Neural cell (in vitro differentiated cells): Measurements from ENCODE around the gene PCGF1. TPM values are rescaled to one million over a fixed set of nuclear protein-coding genes. Genes with fewer than 3 reads are reported as not detected.
A peak's percentile ranks its signal among the peaks of the same experiment; 100 is the strongest.

Source experiments
- H2AFZ ChIP-seq: fragments of 200-600, 300-800 bp; sonication (generic), shearing (Covaris generic); 2 replicates; pipeline ENCODE4 v1.6.0; 2014; ENCODE audit warnings: low read depth, mild to moderate bottlenecking, antibody characterized with exemption, low read length, moderate library complexity
- H3F3A ChIP-seq: fragments of 200-600 bp; shearing (Covaris generic); 2 replicates; pipeline ENCODE4 v1.6.1; 2016; ENCODE audit warnings: mild to moderate bottlenecking, moderate library complexity, mixed read lengths, antibody characterized with exemption, low read length; ENCODE audit not compliant: insufficient read depth, poor library complexity, severe bottlenecking
- H3K27ac ChIP-seq: fragments of 200-600, 300-800 bp; sonication (generic), shearing (Covaris generic); 2 replicates; pipeline ENCODE4 v1.5.1; 2014; ENCODE audit warnings: mild to moderate bottlenecking, low read length, moderate library complexity
- H3K27me3 ChIP-seq: fragments of 300-800, 200-600 bp; sonication (generic), shearing (Covaris generic); 2 replicates; pipeline ENCODE4 v1.6.0; 2014; ENCODE audit warnings: mild to moderate bottlenecking, low read depth, low read length, moderate library complexity; ENCODE audit not compliant: insufficient read depth
- H3K36me3 ChIP-seq: fragments of 300-800, 200-600 bp; sonication (generic), shearing (Covaris generic); 2 replicates; pipeline ENCODE4 v1.5.1; 2014; ENCODE audit warnings: mild to moderate bottlenecking, antibody characterized with exemption, low read length, moderate library complexity; ENCODE audit not compliant: insufficient read depth
- H3K4me2 ChIP-seq: fragments of 300-800, 200-600 bp; sonication (generic), shearing (Covaris generic); 2 replicates; pipeline ENCODE4 v1.6.0; 2014; ENCODE audit warnings: mild to moderate bottlenecking, low read length
- H3K4me3 ChIP-seq: fragments of 300-800, 200-600 bp; sonication (generic), shearing (Covaris generic); 2 replicates; pipeline ENCODE4 v1.5.1; 2014; ENCODE audit warnings: mild to moderate bottlenecking, low read length, moderate library complexity
- H3K79me2 ChIP-seq: fragments of 200-600 bp; shearing (Covaris generic); replicated peaks from 2 replicates; pipeline ENCODE4 v1.6.0; 2014; ENCODE audit warnings: mild to moderate bottlenecking, low read length, moderate library complexity; ENCODE audit not compliant: insufficient read depth
- H3K9ac ChIP-seq: fragments of 300-800, 200-600 bp; sonication (generic), shearing (Covaris generic); 2 replicates; pipeline ENCODE4 v1.6.1; 2016; ENCODE audit warnings: mild to moderate bottlenecking, low read length, mixed read lengths
- H3K9me2 ChIP-seq: fragments of 200-600 bp; shearing (Covaris generic); 2 replicates; pipeline ENCODE4 v1.6.1; 2016; ENCODE audit warnings: mild to moderate bottlenecking, low read length, mixed read lengths; ENCODE audit not compliant: insufficient read depth
- H3K9me3 ChIP-seq: fragments of 200-600, 300-800 bp; sonication (generic), shearing (Covaris generic); 2 replicates; pipeline ENCODE4 v1.6.1; 2016; ENCODE audit warnings: mild to moderate bottlenecking, mixed run types, low read length, moderate library complexity, mixed read lengths
- H4K20me1 ChIP-seq: fragments of 200-600 bp; shearing (Covaris generic); 2 replicates; pipeline ENCODE4 v1.6.1; 2016; ENCODE audit warnings: mild to moderate bottlenecking, mixed run types; ENCODE audit not compliant: insufficient read depth
- EP300 ChIP-seq: fragments of 450-650 bp; conservative IDR thresholded peaks from 2 replicates; pipeline ENCODE4 v1.6.1; 2014; ENCODE audit warnings: antibody characterized with exemption, mild to moderate bottlenecking, moderate library complexity; ENCODE audit not compliant: poor library complexity, severe bottlenecking
- EZH2 ChIP-seq: fragments of 200-600, 300-800 bp; shearing (Covaris generic), sonication (generic); IDR thresholded peaks from 2 replicates; pipeline ENCODE4 v1.6.1; 2014; ENCODE audit warnings: antibody characterized with exemption, low read length, borderline replicate concordance, mild to moderate bottlenecking; ENCODE audit not compliant: insufficient read depth, poor library complexity, severe bottlenecking
- MXI1 ChIP-seq: fragments of 450-650 bp; conservative IDR thresholded peaks from 2 replicates; pipeline ENCODE4 v1.6.1; 2014; ENCODE audit warnings: antibody characterized with exemption, mild to moderate bottlenecking; ENCODE audit not compliant: poor library complexity, severe bottlenecking
- POLR2AphosphoS5 ChIP-seq: IDR thresholded peaks from 2 replicates; pipeline ENCODE4 v1.6.1; 2012
- RAD21 ChIP-seq: fragments of 450-650 bp; conservative IDR thresholded peaks from 2 replicates; pipeline ENCODE4 v1.6.1; 2014; ENCODE audit warnings: antibody characterized with exemption, mild to moderate bottlenecking, moderate library complexity
- SMC3 ChIP-seq: fragments of 450-650 bp; conservative IDR thresholded peaks from 2 replicates; pipeline ENCODE4 v1.6.1; 2014; ENCODE audit warnings: antibody characterized with exemption, mild to moderate bottlenecking, moderate library complexity; ENCODE audit not compliant: poor library complexity
- TAF1 ChIP-seq: IDR thresholded peaks from 2 replicates; pipeline ENCODE4 v1.6.1; 2012; ENCODE audit warnings: low read depth
- polyA plus RNA-seq: library from polyadenylated mRNA; depleted of rRNA; stranded (reverse); fragments of >200 nt; gene quantifications from 2 replicates; pipeline ENCODE4 v1.2.3, GENCODE V29; 2014
- TF ChIP-seq, protein P1 (sequence below): fragments of 450-650 bp; IDR thresholded peaks from 2 replicates; pipeline ENCODE4 v1.5.1; 2014; ENCODE audit warnings: antibody characterized with exemption, mild to moderate bottlenecking, moderate library complexity; ENCODE audit not compliant: poor library complexity, severe bottlenecking
- TF ChIP-seq, protein P2 (sequence below): IDR thresholded peaks from 2 replicates; pipeline ENCODE4 v1.6.1; 2012; ENCODE audit warnings: borderline replicate concordance

PCGF1 gene
- polyA plus RNA-seq, 1 donor from 2014 or later = 30.2 TPM

DNA sequence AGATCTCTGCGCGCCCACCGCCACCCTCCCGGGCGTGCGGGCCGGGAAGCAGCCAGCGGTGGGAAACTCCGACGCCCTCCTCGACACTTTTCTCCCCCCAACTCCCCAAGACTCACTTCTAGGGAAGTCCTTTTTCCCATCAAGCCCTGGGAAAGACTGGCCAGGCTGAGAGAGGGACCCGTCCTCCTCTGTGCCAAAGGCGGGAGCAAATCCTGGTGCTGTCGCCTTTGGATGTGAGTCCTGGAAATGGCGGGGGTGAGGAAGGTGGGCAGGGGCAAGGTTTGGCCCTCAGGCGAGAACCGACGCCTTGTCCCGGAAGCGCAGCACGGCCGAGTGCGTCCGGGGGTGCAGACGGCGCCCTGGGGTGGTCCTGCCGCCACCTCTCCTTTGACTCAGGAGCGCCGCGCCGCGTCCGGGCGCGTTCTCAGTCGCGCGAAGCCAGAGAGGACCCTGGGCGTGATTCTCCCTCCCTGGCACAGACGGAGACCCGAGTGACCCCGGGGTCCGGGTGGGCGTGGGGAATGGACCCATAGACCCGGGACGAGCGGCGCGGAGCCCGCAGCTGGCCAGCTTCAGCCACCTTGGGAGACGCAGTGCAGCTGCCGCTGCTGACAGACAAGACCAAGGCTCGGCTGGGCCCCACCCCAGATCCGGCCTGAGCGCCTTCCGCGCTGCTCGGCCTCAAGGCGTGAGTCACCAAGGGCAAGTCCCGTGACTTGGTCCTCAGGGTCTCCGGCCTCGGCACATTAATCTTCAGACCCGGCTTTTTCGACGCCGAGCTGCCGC, 4.6 kb downstream of the PCGF1 start:
- Histone ChIP-seq H3K79me2 (peaks cover 6% of the 10 kb centered on the region), H3K9me3 (no peaks in the 10 kb centered on the region), H4K20me1 (no peaks in the 10 kb centered on the region), H3F3A (no peaks in the 10 kb centered on the region), H3K9me2 (no peaks in the 10 kb centered on the region), H3K4me2 (no peak overlapping the region), H3K9ac (no peak overlapping the region), H2AFZ (no peak overlapping the region), H3K4me3 (peak overlapping the region; percentile 30), H3K27me3 (peaks cover 80% of the 10 kb centered on the region), H3K27ac (no peak overlapping the region), H3K36me3 (peaks cover 7% of the 10 kb centered on the region)
- no peak for TF ChIP-seq MXI1
- peak; percentile 46 for TF ChIP-seq EZH2
- TF ChIP-seq, protein P1, sequence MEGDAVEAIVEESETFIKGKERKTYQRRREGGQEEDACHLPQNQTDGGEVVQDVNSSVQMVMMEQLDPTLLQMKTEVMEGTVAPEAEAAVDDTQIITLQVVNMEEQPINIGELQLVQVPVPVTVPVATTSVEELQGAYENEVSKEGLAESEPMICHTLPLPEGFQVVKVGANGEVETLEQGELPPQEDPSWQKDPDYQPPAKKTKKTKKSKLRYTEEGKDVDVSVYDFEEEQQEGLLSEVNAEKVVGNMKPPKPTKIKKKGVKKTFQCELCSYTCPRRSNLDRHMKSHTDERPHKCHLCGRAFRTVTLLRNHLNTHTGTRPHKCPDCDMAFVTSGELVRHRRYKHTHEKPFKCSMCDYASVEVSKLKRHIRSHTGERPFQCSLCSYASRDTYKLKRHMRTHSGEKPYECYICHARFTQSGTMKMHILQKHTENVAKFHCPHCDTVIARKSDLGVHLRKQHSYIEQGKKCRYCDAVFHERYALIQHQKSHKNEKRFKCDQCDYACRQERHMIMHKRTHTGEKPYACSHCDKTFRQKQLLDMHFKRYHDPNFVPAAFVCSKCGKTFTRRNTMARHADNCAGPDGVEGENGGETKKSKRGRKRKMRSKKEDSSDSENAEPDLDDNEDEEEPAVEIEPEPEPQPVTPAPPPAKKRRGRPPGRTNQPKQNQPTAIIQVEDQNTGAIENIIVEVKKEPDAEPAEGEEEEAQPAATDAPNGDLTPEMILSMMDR = peak; percentile 33
- TF ChIP-seq POLR2AphosphoS5 = no peak
- TF ChIP-seq TAF1 = no peak
- no peak for TF ChIP-seq EP300
- TF ChIP-seq, protein P2, sequence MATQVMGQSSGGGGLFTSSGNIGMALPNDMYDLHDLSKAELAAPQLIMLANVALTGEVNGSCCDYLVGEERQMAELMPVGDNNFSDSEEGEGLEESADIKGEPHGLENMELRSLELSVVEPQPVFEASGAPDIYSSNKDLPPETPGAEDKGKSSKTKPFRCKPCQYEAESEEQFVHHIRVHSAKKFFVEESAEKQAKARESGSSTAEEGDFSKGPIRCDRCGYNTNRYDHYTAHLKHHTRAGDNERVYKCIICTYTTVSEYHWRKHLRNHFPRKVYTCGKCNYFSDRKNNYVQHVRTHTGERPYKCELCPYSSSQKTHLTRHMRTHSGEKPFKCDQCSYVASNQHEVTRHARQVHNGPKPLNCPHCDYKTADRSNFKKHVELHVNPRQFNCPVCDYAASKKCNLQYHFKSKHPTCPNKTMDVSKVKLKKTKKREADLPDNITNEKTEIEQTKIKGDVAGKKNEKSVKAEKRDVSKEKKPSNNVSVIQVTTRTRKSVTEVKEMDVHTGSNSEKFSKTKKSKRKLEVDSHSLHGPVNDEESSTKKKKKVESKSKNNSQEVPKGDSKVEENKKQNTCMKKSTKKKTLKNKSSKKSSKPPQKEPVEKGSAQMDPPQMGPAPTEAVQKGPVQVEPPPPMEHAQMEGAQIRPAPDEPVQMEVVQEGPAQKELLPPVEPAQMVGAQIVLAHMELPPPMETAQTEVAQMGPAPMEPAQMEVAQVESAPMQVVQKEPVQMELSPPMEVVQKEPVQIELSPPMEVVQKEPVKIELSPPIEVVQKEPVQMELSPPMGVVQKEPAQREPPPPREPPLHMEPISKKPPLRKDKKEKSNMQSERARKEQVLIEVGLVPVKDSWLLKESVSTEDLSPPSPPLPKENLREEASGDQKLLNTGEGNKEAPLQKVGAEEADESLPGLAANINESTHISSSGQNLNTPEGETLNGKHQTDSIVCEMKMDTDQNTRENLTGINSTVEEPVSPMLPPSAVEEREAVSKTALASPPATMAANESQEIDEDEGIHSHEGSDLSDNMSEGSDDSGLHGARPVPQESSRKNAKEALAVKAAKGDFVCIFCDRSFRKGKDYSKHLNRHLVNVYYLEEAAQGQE = no peak
- TF ChIP-seq RAD21 = no peak
- no peak for TF ChIP-seq SMC3

- Histone ChIP-seq H3K4me2 (no peak overlapping the region), H4K20me1 (no peaks in the 10 kb centered on the region), H2AFZ (no peak overlapping the region), H3K27me3 (peaks cover 87% of the 10 kb centered on the region), H3K9me2 (no peaks in the 10 kb centered on the region), H3K4me3 (no peak overlapping the region), H3F3A (no peaks in the 10 kb centered on the region), H3K36me3 (peaks cover 7% of the 10 kb centered on the region), H3K79me2 (peaks cover 6% of the 10 kb centered on the region), H3K9ac (no peak overlapping the region), H3K9me3 (no peaks in the 10 kb centered on the region), H3K27ac (no peak overlapping the region)
- TF ChIP-seq, protein P1 = no peak
- TF ChIP-seq EZH2 = peak; percentile 61
These were observed 5.3 kb downstream of the PCGF1 start for GRCh38 chr2:74502147-74502719.
